IMR-90 (cell line): ENCODE data around the gene GSG1L. TPM values are rescaled to one million over a fixed set of nuclear protein-coding genes. Genes with fewer than 3 reads are reported as not detected.

Source experiments
- ATAC-seq: fragments of 200-7000 bp; cut with Tn5 transposase; 2 replicates; pipeline ENCODE4 v1.9.1; 2020; ENCODE audit warnings: low read depth, mild to moderate bottlenecking, moderate library complexity
- BruUV-seq: library from RNA; stranded (reverse); fragments of 400-500 nt; replicated peaks from 2 replicates; lab custom pipeline; 2021; lab: Mats Ljungman, UMichigan
- CTCF ChIA-PET: fragments of 300-600 bp; formaldehyde crosslinking; extraction: SDS; loops from one replicate; lab custom pipeline; 2021; ENCODE audit warnings: antibody characterized with exemption; lab: Yijun Ruan, JAX
- POLR2A ChIA-PET: fragments of 300-600 bp; sonication (Branson Sonifier 250); formaldehyde crosslinking; loops from one replicate; lab custom pipeline; 2022; ENCODE audit warnings: antibody characterized with exemption; ENCODE audit not compliant: unreplicated experiment; lab: Charles Lee
- DNase-seq: peaks from one replicate; pipeline ENCODE4 v3.0.0; 2013
- H2AFZ ChIP-seq: replicated peaks from 2 replicates; pipeline ENCODE3; 2013; ENCODE audit warnings: low read length, mild to moderate bottlenecking; ENCODE audit not compliant: poor library complexity
- H2AK5ac ChIP-seq: 2 replicates; pipeline ENCODE4 v1.6.1; 2013; ENCODE audit warnings: low read depth, low read length, inconsistent platforms
- H2AK9ac ChIP-seq: replicated peaks from 2 replicates; pipeline ENCODE3; 2013; ENCODE audit warnings: mild to moderate bottlenecking, low read depth, low read length, moderate library complexity; ENCODE audit not compliant: poor library complexity
- H2BK120ac ChIP-seq: 2 replicates; pipeline ENCODE4 v1.6.1; 2013; ENCODE audit warnings: low read depth, low read length, inconsistent platforms
- H2BK15ac ChIP-seq: 3 replicates; pipeline ENCODE4 v1.6.1; 2013; ENCODE audit warnings: low read depth, low read length, inconsistent platforms
- H2BK20ac ChIP-seq: 2 replicates; pipeline ENCODE4 v1.6.1; 2013; ENCODE audit warnings: low read depth, mild to moderate bottlenecking, inconsistent platforms, low read length, moderate library complexity
- H2BK5ac ChIP-seq: 2 replicates; pipeline ENCODE4 v1.6.1; 2013; ENCODE audit warnings: mild to moderate bottlenecking, low read depth, low read length, inconsistent platforms; ENCODE audit not compliant: poor library complexity, severe bottlenecking
- H3K14ac ChIP-seq: replicated peaks from 2 replicates; pipeline ENCODE4 v1.6.1; 2013; ENCODE audit warnings: low read depth, low read length, inconsistent platforms
- H3K18ac ChIP-seq: 2 replicates; pipeline ENCODE4 v1.6.1; 2013; ENCODE audit warnings: low read depth, low read length, control low read depth
- H3K23ac ChIP-seq: 2 replicates; pipeline ENCODE4 v1.6.1; 2013; ENCODE audit warnings: low read depth, low read length, inconsistent platforms
- H3K27ac ChIP-seq: 2 replicates; pipeline ENCODE4 v1.5.1; 2013; ENCODE audit warnings: mild to moderate bottlenecking, control low read depth, low read length; ENCODE audit not compliant: insufficient read depth
- H3K27me3 ChIP-seq: 2 replicates; pipeline ENCODE4 v1.6.1; 2013; ENCODE audit warnings: low read length; ENCODE audit not compliant: control insufficient read depth, insufficient read depth
- H3K36me3 ChIP-seq: 2 replicates; pipeline ENCODE4 v1.6.1; 2013; ENCODE audit warnings: low read length, mixed read lengths; ENCODE audit not compliant: control insufficient read depth, insufficient read depth
- H3K4ac ChIP-seq: 2 replicates; pipeline ENCODE4 v1.6.1; 2013; ENCODE audit warnings: low read depth, low read length, inconsistent platforms
- H3K4me1 ChIP-seq: 2 replicates; pipeline ENCODE4 v1.6.1; 2013; ENCODE audit warnings: low read length, mixed read lengths; ENCODE audit not compliant: control insufficient read depth, insufficient read depth
- H3K4me2 ChIP-seq: 2 replicates; pipeline ENCODE4 v1.6.1; 2013; ENCODE audit warnings: low read depth, mild to moderate bottlenecking, control low read depth, low read length, moderate library complexity
- H3K4me3 ChIP-seq: 2 replicates; pipeline ENCODE4 v1.5.1; 2013; ENCODE audit warnings: low read depth, mild to moderate bottlenecking, control low read depth, low read length, moderate library complexity; ENCODE audit not compliant: insufficient read depth
- H3K56ac ChIP-seq: 2 replicates; pipeline ENCODE4 v1.6.1; 2013; ENCODE audit warnings: low read length, inconsistent platforms; ENCODE audit not compliant: insufficient read depth; ENCODE audit errors: extremely low read depth
- H3K79me1 ChIP-seq, 2 experiments: 2 replicates each; pipeline ENCODE4 v1.6.1; 2013; ENCODE audit warnings: low read length in 2 of 2, inconsistent platforms in 1 of 2, low read depth in 1 of 2
- H3K9ac ChIP-seq: 2 replicates; pipeline ENCODE4 v1.6.1; 2013; ENCODE audit warnings: low read depth, low read length, control low read depth
- H3K9me1 ChIP-seq: 2 replicates; pipeline ENCODE4 v1.6.1; 2013; ENCODE audit warnings: low read length, inconsistent platforms; ENCODE audit not compliant: insufficient read depth
- H3K9me3 ChIP-seq: 2 replicates; pipeline ENCODE4 v1.6.1; 2013; ENCODE audit warnings: low read length; ENCODE audit not compliant: control insufficient read depth, insufficient read depth
- H4K20me1 ChIP-seq: 2 replicates; pipeline ENCODE4 v1.6.1; 2013; ENCODE audit warnings: low read length, inconsistent platforms; ENCODE audit not compliant: insufficient read depth
- H4K5ac ChIP-seq: 2 replicates; pipeline ENCODE4 v1.6.1; 2013; ENCODE audit warnings: mild to moderate bottlenecking, low read depth, low read length, control low read depth
- H4K8ac ChIP-seq, 2 experiments: 2 replicates each; pipeline ENCODE4 v1.6.1; 2013; ENCODE audit warnings: low read depth in 2 of 2, low read length in 2 of 2, control low read depth in 1 of 2, inconsistent platforms in 1 of 2
- H4K91ac ChIP-seq: 2 replicates; pipeline ENCODE4 v1.6.1; 2013; ENCODE audit warnings: low read depth, low read length, inconsistent platforms; ENCODE audit not compliant: insufficient read depth
- CHD1 ChIP-seq: IDR thresholded peaks from 2 replicates; pipeline ENCODE4 v1.6.1; 2012; ENCODE audit warnings: low read depth, low read length, improper control_type of control experiment
- FOS ChIP-seq: fragments of 150-350 bp; IDR thresholded peaks from 2 replicates; pipeline ENCODE4 v1.6.1; 2016; ENCODE audit warnings: low read depth, low read length
- MAFK ChIP-seq: IDR thresholded peaks from 2 replicates; pipeline ENCODE4 v1.6.1; 2012; ENCODE audit warnings: low read depth, low read length, improper control_type of control experiment
- MXI1 ChIP-seq: IDR thresholded peaks from 2 replicates; pipeline ENCODE4 v1.6.1; 2012; ENCODE audit warnings: low read depth, mild to moderate bottlenecking, low read length, moderate library complexity, borderline replicate concordance
- POLR2A ChIP-seq: IDR thresholded peaks from 2 replicates; pipeline ENCODE4 v1.6.1; 2012; ENCODE audit warnings: mild to moderate bottlenecking, low read depth, low read length
- RCOR1 ChIP-seq: IDR thresholded peaks from 2 replicates; pipeline ENCODE4 v1.6.1; 2012; ENCODE audit warnings: mild to moderate bottlenecking, low read length, improper control_type of control experiment; ENCODE audit not compliant: insufficient replicate concordance
- dilution Hi-C: fragments of 300-500 bp; cut with HindIII; formaldehyde crosslinking; loops from one replicate; pipeline ENCODE4 v1.14.3; 2018; ENCODE audit warnings: low sequenced_read_pairs; ENCODE audit not compliant: unreplicated experiment
- in situ Hi-C: fragments of 300-500 bp; cut with MboI; formaldehyde crosslinking; loops from 3 replicates; pipeline ENCODE4 v1.14.3; 2019; ENCODE audit warnings: low sequenced_read_pairs, inconsistent platforms, mixed read lengths
- intact Hi-C: fragments of 100-400 bp; cut with micrococcal nuclease; formaldehyde crosslinking; loops from 2 replicates; pipeline ENCODE4 v1.10.0; 2022
- polyA plus RNA-seq, 3 experiments: library from polyadenylated mRNA; depleted of rRNA; stranded (reverse); fragments of >200 nt; gene quantifications; 2 replicates each; pipeline ENCODE4 v1.2.3, GENCODE V29; 2012; ENCODE audit warnings: low replicate concordance in 1 of 3
- total RNA-seq: library from RNA; depleted of rRNA; stranded (reverse); fragments of >200 nt; gene quantifications from 2 replicates; pipeline ENCODE4 v1.2.3, GENCODE V29; 2012

GSG1L gene
- total and polyA plus RNA-seq, 2 of the 4 experiments (the other 2 are of a cell fraction): not detected

DNA sequence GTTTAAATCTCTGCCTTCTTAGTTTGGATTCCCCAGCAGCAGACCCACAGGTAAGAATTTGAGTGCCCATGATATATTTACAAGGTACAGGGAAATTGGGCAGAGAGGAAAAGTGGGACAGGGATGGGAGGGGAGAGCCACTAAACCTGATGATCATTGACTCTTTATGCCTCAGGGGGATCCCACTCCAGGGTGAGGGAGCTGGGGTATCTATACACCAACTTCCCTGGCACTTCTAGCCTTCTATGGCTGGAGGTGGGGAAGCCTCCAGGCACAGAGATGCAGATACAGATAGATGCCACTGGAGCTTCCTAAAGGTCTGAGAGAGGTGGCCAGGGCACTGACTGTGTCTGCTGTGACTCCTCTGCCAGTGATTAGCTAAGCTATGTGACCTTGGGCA lies 257.1 kb downstream of the GSG1L start:
- Histone ChIP-seq H3K4me3 (no peak overlapping the region), H3K4me1 (no peaks in the 10 kb centered on the region), H3K27ac (no peak overlapping the region), H3K27me3 (peaks cover 26% of the 10 kb centered on the region), H3K18ac (no peak overlapping the region), H3K23ac (no peak overlapping the region), H3K14ac (no peak overlapping the region), H2AFZ (no peak overlapping the region), H2BK120ac (no peak overlapping the region), H3K9me3 (no peaks in the 10 kb centered on the region), H4K91ac (no peak overlapping the region), H2BK5ac (no peak overlapping the region), H2BK20ac (no peak overlapping the region), H2AK5ac (no peak overlapping the region), H3K4ac (no peak overlapping the region), H4K5ac (no peak overlapping the region), H4K8ac (no peak overlapping the region), H4K20me1 (no peaks in the 10 kb centered on the region), H3K9ac (no peak overlapping the region), H3K4me2 (no peak overlapping the region), H2AK9ac (no peak overlapping the region), H3K9me1 (no peaks in the 10 kb centered on the region), H3K56ac (no peak overlapping the region), H2BK15ac (no peak overlapping the region), H3K36me3 (no peaks in the 10 kb centered on the region), H3K79me1 (no peaks in the 10 kb centered on the region)
- CTCF ChIA-PET: no interaction called here
- TF ChIP-seq MAFK: no peak
- no peak for TF ChIP-seq CHD1
- TF ChIP-seq POLR2A: no peak
- no peak for TF ChIP-seq RCOR1
- no peak for TF ChIP-seq MXI1
- no peak for TF ChIP-seq FOS
- no TSS peak for BruUV-seq
- DNase-seq (no peak), ATAC-seq (no peak)
- POLR2A ChIA-PET: no interaction called here
- dilution Hi-C loops: no loop called here
- intact Hi-C loops: no loop called here
- in situ Hi-C loops: no loop called here
